Ascending aorta (tissue), 2 donors: ENCODE data around the gene RASD1. TPM values are rescaled to one million over a fixed set of nuclear protein-coding genes. Genes with fewer than 3 reads are reported as not detected.

Experiments
- DNase-seq, 2 donors: peaks; one replicate each; pipeline ENCODE4 v3.0.0-alpha.2; 2019; ENCODE audit warnings: low spot score in 2 of 2
- H3K27ac ChIP-seq, 2 donors: fragments of 200-600 bp; sonication (generic); one replicate each; pipeline ENCODE4 v1.5.1; 2016 to 2017; ENCODE audit warnings: mild to moderate bottlenecking in 1 of 2
- H3K27me3 ChIP-seq: fragments of 200-600 bp; sonication (generic); one replicate; pipeline ENCODE4 v1.5.1; 2017
- H3K36me3 ChIP-seq, 2 donors: fragments of 200-600 bp; sonication (generic); one replicate each; pipeline ENCODE4 v1.5.1; 2016
- H3K4me1 ChIP-seq, 2 donors: fragments of 200-600 bp; sonication (generic); one replicate each; pipeline ENCODE4 v1.5.1; 2016 to 2017; ENCODE audit warnings: mild to moderate bottlenecking in 1 of 2
- H3K4me3 ChIP-seq, 2 donors: fragments of 200-600 bp; sonication (generic); one replicate each; pipeline ENCODE4 v1.5.1; 2016 to 2017; ENCODE audit warnings: mild to moderate bottlenecking in 1 of 2
- H3K9me3 ChIP-seq, 2 donors: fragments of 200-600 bp; sonication (generic); one replicate each; pipeline ENCODE4 v1.5.1; 2016
- intact Hi-C: fragments of 100-400 bp; cut with DNase I; formaldehyde crosslinking; loops from one replicate; pipeline ENCODE4 v1.15.1; 2023
- total RNA-seq: library from RNA; depleted of rRNA; stranded (reverse); fragments of >200 nt; gene quantifications from one replicate; pipeline ENCODE4 v1.1.0, GENCODE V29; 2016
- TF ChIP-seq, protein P1 (sequence below), 3 experiments: fragments of 200-600 bp in 2 of 3; fragments of 450-650 bp in 1 of 3; sonication (generic) in 2 of 3; IDR thresholded peaks; one replicate each; pipeline ENCODE4 v1.5.1; 2016 to 2019; ENCODE audit warnings: antibody characterized with exemption in 3 of 3, mild to moderate bottlenecking in 1 of 3, moderate library complexity in 1 of 3

RASD1 gene
- total RNA-seq, 1 donor from 2014 or later, result 293 TPM

DNA sequence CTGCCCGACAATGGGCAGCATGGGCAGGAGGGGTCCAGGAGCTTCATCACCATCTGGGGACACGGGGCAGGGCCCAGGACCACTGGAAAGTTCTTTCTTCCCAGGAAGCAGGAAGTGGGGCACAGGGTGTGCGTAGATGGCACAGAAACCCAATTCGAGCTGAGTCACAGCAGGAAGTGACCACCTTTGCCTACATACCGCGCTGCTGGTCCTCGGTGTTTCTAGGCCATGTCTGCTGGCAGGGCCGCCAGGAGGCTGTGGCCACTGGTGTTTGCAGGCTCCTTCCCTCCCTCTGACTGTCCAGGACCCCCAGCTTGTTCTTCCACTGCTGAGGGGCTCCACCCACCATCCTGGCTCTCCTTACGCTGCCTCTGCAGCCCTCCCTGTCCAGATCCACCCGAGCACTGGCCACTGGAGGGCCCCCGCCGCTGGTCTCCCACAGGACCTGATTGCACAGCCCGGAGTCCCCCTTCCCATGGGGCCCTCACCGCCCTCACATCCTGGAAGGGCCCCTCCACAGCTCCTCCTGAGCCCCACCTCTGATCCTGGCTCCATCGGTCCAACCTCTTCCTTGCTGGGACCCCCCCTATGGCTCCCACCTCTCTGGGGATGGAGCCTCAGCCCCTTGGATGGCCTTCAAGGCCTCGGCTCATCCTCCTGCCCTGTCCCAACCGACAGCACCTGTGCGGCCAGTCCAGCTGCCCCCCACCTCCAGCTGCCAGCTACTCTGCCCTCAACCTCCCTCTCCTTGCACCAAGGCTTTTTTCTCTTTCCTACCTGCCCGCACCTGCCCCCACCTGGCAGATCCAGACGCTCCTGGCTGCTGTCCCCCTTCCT lies 14.5 kb upstream of the RASD1 start:
- intact Hi-C loops, result no loop called here
- no peak for DNase-seq
- peaks cover 0 to 9% of the 10 kb centered on the region in 2 donors for H3K4me1 ChIP-seq
- H3K27ac ChIP-seq, result no peak overlapping the region
- no peaks in the 10 kb centered on the region for H3K9me3 ChIP-seq
- no peak overlapping the region for H3K4me3 ChIP-seq
- TF ChIP-seq, protein P1, sequence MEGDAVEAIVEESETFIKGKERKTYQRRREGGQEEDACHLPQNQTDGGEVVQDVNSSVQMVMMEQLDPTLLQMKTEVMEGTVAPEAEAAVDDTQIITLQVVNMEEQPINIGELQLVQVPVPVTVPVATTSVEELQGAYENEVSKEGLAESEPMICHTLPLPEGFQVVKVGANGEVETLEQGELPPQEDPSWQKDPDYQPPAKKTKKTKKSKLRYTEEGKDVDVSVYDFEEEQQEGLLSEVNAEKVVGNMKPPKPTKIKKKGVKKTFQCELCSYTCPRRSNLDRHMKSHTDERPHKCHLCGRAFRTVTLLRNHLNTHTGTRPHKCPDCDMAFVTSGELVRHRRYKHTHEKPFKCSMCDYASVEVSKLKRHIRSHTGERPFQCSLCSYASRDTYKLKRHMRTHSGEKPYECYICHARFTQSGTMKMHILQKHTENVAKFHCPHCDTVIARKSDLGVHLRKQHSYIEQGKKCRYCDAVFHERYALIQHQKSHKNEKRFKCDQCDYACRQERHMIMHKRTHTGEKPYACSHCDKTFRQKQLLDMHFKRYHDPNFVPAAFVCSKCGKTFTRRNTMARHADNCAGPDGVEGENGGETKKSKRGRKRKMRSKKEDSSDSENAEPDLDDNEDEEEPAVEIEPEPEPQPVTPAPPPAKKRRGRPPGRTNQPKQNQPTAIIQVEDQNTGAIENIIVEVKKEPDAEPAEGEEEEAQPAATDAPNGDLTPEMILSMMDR (IDR thresholded peaks at IDR 0.05), result no peak
- no peaks in the 10 kb centered on the region for H3K27me3 ChIP-seq
- H3K36me3 ChIP-seq, result no peaks in the 10 kb centered on the region

DNA sequence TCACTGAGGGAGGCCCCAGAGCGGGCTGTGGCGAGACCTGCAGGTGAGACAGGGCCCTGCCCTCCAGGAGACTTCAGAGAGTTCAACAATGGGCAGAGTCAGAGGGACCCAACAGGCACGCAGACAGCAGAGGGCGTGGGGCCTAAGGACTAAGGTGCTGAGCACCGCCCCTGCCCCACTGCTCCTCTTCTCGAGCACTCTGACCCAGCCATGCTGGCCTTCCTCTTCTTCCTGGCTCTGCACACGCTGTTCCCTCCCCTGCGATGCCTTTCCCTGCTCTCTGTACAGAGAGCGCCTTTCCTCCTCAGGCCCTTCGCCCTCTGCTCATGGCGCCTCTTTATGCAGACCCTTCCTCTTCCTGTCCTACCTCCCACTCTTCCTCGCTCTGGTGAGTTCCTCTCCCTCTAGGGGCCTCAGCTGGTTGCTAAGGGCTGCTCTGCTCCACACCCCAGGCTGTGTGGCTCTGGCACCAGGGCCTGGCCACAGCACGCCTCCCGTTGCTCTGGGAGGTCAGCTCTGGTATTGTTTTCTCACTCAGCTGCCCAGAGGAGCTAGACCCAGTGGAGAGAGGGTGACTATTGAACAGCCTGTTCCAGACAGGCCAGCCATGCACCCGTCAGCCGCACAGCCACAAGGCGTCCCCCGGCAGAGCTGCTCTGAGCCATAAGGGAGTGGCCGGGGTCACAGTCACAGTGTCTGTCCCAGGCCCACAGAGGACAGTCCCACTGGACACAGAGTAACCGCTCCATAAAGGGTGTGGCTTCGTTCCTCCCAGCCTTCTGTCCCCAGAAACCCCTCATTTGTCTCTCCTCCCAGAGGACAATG lies 13.6 kb upstream of the RASD1 start:
- Histone ChIP-seq H3K4me3 (no peak overlapping the region), H3K9me3 (no peaks in the 10 kb centered on the region), H3K36me3 (no peaks in the 10 kb centered on the region), H3K4me1 (peaks cover 0 to 9% of the 10 kb centered on the region in 2 donors), H3K27me3 (no peaks in the 10 kb centered on the region), H3K27ac (no peak overlapping the region)
- no peak for DNase-seq
- TF ChIP-seq, protein P1 (IDR thresholded peaks at IDR 0.05), result no peak
- intact Hi-C loops, result no loop called here

DNA sequence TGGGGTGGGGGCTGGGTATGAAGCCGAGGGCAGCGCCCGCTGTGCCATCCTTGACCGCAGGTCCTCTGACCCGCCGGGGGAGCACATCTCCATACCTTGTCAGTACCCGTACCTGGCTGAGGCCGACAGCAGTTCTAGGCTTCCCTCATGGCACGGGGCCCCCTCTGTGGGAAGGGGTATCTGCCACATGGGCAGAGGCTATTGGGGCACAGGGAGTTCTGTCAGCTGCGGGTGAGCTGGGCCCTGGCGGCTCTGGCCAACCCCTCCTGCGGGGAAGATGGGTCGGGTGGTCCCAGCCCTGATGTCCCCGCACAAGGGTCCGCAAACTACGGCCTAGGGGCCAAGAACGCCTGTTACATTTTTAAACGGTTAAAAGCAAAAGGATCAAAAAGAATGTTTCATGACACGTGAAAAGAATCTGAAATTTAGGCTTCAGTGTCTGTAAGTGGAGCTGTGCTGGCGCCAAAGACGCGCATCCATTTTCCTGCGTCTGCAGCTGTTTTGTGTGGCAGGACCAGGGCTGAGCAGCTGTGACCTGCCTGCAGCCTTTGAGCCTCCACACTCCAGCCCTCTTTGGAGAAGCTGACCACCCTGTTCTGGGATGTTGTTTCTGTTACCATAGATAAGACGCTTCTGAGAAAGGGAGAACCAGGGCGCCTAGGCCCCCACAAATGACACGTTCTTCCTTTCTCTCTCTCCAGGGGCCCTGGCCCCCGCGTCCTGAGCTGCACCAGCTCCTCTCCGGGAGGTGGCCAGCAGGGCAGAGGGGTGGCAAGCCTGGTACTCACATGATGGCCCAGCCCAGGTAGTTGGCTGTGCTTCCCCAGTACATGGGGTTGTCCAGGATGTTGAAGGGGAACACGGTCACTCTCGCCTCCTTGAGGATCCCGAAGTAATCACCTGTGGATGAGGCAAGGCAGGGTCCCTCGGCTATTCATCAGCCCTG lies 12.7 kb upstream of the RASD1 start:
- no peak overlapping the region for H3K27ac ChIP-seq
- H3K9me3 ChIP-seq, result no peaks in the 10 kb centered on the region
- TF ChIP-seq, protein P1 (IDR thresholded peaks at IDR 0.05), result no peak
- no peak for DNase-seq
- H3K4me3 ChIP-seq, result no peak overlapping the region
- H3K36me3 ChIP-seq, result no peaks in the 10 kb centered on the region
- intact Hi-C loops, result no loop called here
- no peaks in the 10 kb centered on the region for H3K27me3 ChIP-seq
- H3K4me1 ChIP-seq, result peaks cover 0 to 9% of the 10 kb centered on the region in 2 donors

DNA sequence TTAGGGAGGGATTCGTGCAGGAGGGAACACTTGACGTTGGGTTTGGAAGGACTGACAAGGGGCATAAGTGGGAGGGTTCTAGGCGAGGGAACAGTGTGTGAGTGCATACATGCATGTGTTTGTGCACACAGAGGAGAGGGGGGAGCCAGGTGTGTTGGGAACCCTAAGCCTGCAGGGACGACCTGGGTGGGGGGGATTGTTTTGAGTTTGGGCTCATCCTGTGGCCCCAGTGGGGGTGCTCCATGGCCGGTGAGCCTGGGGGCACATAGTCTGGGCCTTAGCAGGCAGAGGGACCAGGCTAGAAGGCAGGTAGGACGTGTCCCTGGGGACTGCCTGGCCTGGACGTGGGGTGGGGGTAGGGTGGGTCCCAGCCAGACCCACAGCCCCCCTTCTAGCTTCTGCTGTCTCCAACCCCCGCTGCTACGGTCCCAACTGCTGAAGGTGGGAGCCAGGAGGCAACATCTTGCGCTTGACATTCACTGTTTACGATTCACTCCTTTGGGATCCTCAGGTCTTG lies 11.9 kb upstream of the RASD1 start:
- DNase-seq, result no peak
- no peaks in the 10 kb centered on the region for H3K27me3 ChIP-seq
- no peaks in the 10 kb centered on the region for H3K9me3 ChIP-seq
- intact Hi-C loops, result no loop called here
- peaks cover 0 to 9% of the 10 kb centered on the region in 2 donors for H3K4me1 ChIP-seq
- H3K4me3 ChIP-seq, result no peak overlapping the region
- H3K36me3 ChIP-seq, result no peaks in the 10 kb centered on the region
- TF ChIP-seq, protein P1 (IDR thresholded peaks at IDR 0.05), result no peak
- H3K27ac ChIP-seq, result no peak overlapping the region

DNA sequence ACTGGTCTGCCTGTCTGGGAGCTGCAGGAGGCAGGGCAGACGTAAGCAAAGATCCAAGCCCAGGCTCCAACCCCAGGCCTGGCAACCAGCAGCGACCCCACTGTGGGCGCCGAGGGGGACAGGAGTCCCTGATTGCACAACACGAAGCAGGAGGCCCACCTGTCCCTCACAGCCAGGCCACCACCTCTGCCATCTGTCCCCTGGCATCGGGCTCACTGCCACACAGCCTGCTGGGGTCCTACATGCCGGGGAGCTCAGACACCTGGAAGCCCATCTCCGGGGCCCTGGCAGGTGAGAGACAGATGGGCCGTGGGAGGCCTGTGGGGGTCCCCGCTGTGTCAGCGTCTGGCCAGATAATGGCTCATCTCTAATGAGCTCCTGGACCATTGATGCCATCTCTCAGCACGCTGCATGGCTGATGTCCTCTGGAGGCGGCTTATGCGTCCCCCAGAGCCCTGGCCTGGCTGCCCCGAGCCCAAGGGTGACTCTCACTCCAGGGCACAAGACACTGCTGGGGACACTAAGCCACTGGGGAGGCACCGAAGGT lies 11.3 kb upstream of the RASD1 start:
- TF ChIP-seq, protein P1 (IDR thresholded peaks at IDR 0.05), result no peak
- H3K9me3 ChIP-seq, result no peaks in the 10 kb centered on the region
- no peak overlapping the region for H3K27ac ChIP-seq
- DNase-seq, result no peak
- intact Hi-C loops, result no loop called here
- H3K27me3 ChIP-seq, result no peaks in the 10 kb centered on the region
- H3K4me1 ChIP-seq, result peaks cover 0 to 9% of the 10 kb centered on the region in 2 donors
- no peaks in the 10 kb centered on the region for H3K36me3 ChIP-seq
- no peak overlapping the region for H3K4me3 ChIP-seq
